Measurements from ENCODE around the gene AUNIP.

The AUNIP gene

GRCh38 chr1:25808481-25809244, 50.6 kb downstream of the AUNIP start:
- TF ChIP-seq ZBTB7A (IDR thresholded peaks at IDR 0.05; ENCODE audit: low read depth) (no peak), EGR1 (IDR thresholded peaks at IDR 0.05) (no peak), EP300 (IDR thresholded peaks at IDR 0.05; ENCODE audit: borderline replicate concordance) (no peak), MAX (IDR thresholded peaks at IDR 0.05) (no peak), NFIC (IDR thresholded peaks at IDR 0.05) (no peak), YY1 (IDR thresholded peaks at IDR 0.05; ENCODE audit: low read depth) (no peak)

- no peak for TF ChIP-seq ZBTB7A (IDR thresholded peaks at IDR 0.05; ENCODE audit: low read depth)
- TF ChIP-seq TEAD4 (IDR thresholded peaks at IDR 0.05) = no peak
- TF ChIP-seq YY1 (IDR thresholded peaks at IDR 0.05; ENCODE audit: low read depth) = no peak
Observed at GRCh38 chr1:25807480-25808390, 51.5 kb downstream of the AUNIP start.

- TF ChIP-seq CREB1 (IDR thresholded peaks at IDR 0.05; ENCODE audit: low read depth) = no peak
- no peak for TF ChIP-seq NFIC (IDR thresholded peaks at IDR 0.05)
- TF ChIP-seq YY1 (IDR thresholded peaks at IDR 0.05; ENCODE audit: low read depth) = no peak
- TF ChIP-seq FOXM1 (IDR thresholded peaks at IDR 0.05; ENCODE audit: borderline replicate concordance, low read depth) = no peak
- no peak for TF ChIP-seq ZBTB7A (IDR thresholded peaks at IDR 0.05; ENCODE audit: low read depth)
- TF ChIP-seq CEBPB (IDR thresholded peaks at IDR 0.05) = no peak
- no peak for TF ChIP-seq RAD21 (IDR thresholded peaks at IDR 0.05; ENCODE audit: low read depth)
- no peak for TF ChIP-seq USF1 (IDR thresholded peaks at IDR 0.05)
- TF ChIP-seq EGR1 (IDR thresholded peaks at IDR 0.05) = no peak
- no peak for TF ChIP-seq TEAD4 (IDR thresholded peaks at IDR 0.05)
- no peak for TF ChIP-seq REST (IDR thresholded peaks at IDR 0.05; ENCODE audit: low read depth)
- no peak for TF ChIP-seq EP300 (IDR thresholded peaks at IDR 0.05; ENCODE audit: borderline replicate concordance)
- TF ChIP-seq TCF12 (IDR thresholded peaks at IDR 0.05; ENCODE audit: low read depth) = no peak
- TF ChIP-seq TAF1 (IDR thresholded peaks at IDR 0.05; ENCODE audit: low read depth) = no peak
- no peak for TF ChIP-seq MAX (IDR thresholded peaks at IDR 0.05)
Observed at GRCh38 chr1:25806418-25806817, 52.8 kb downstream of the AUNIP start.

- no peak for TF ChIP-seq RAD21 (IDR thresholded peaks at IDR 0.05; ENCODE audit: low read depth)
- no peak for TF ChIP-seq USF1 (IDR thresholded peaks at IDR 0.05)
- TF ChIP-seq EGR1 (IDR thresholded peaks at IDR 0.05) = no peak
- TF ChIP-seq TEAD4 (IDR thresholded peaks at IDR 0.05) = no peak
- TF ChIP-seq TAF1 (IDR thresholded peaks at IDR 0.05; ENCODE audit: low read depth) = no peak
Observed at GRCh38 chr1:25805863-25806225, 53.4 kb downstream of the AUNIP start.

GRCh38 chr1:25804964-25805862, 54.0 kb downstream of the AUNIP start:
- TF ChIP-seq YY1 (IDR thresholded peaks at IDR 0.05; ENCODE audit: low read depth) = no peak
- TF ChIP-seq TEAD4 (IDR thresholded peaks at IDR 0.05) = no peak
- no peak for TF ChIP-seq TAF1 (IDR thresholded peaks at IDR 0.05; ENCODE audit: low read depth)
- no peak for TF ChIP-seq ZBTB7A (IDR thresholded peaks at IDR 0.05; ENCODE audit: low read depth)
- no peak for TF ChIP-seq FOXM1 (IDR thresholded peaks at IDR 0.05; ENCODE audit: borderline replicate concordance, low read depth)
- no peak for TF ChIP-seq NFIC (IDR thresholded peaks at IDR 0.05)
- TF ChIP-seq REST (IDR thresholded peaks at IDR 0.05; ENCODE audit: low read depth) = no peak
- TF ChIP-seq EGR1 (IDR thresholded peaks at IDR 0.05) = no peak
- no peak for TF ChIP-seq EP300 (IDR thresholded peaks at IDR 0.05; ENCODE audit: borderline replicate concordance)
- no peak for TF ChIP-seq RAD21 (IDR thresholded peaks at IDR 0.05; ENCODE audit: low read depth)
- no peak for TF ChIP-seq CREB1 (IDR thresholded peaks at IDR 0.05; ENCODE audit: low read depth)
- no peak for TF ChIP-seq TCF12 (IDR thresholded peaks at IDR 0.05; ENCODE audit: low read depth)
- TF ChIP-seq MAX (IDR thresholded peaks at IDR 0.05) = no peak
- no peak for TF ChIP-seq USF1 (IDR thresholded peaks at IDR 0.05)
